ENCODE measurements around the gene WFIKKN1.
A peak's percentile ranks its signal among the peaks of the same experiment; 100 is the strongest.

The WFIKKN1 gene

GRCh38 chr16:671353-672131 is 40.8 kb downstream of the WFIKKN1 start:
- H3K36me3 Mint-ChIP-seq = peaks cover 7% of the 10 kb centered on the region
- H3K4me3 Mint-ChIP-seq = no peak overlapping the region
- no peak for DNase-seq
- peaks cover 14% of the 10 kb centered on the region for H3K4me1 Mint-ChIP-seq
- H3K27ac Mint-ChIP-seq = no peak overlapping the region
- H3K27me3 Mint-ChIP-seq = peaks cover 20% of the 10 kb centered on the region
- CTCF ChIA-PET = no interaction called here
- no peaks in the 10 kb centered on the region for H3K9me3 Mint-ChIP-seq

- Mint-ChIP-seq H3K27ac (no peak overlapping the region), H3K4me1 (peaks cover 20% of the 10 kb centered on the region), H3K4me3 (no peak overlapping the region), H3K27me3 (peaks cover 28% of the 10 kb centered on the region), H3K9me3 (no peaks in the 10 kb centered on the region), H3K36me3 (peaks cover 7% of the 10 kb centered on the region)
- DNase-seq = no peak
- CTCF ChIA-PET = no interaction called here
Observed at GRCh38 chr16:672371-672770, 41.6 kb downstream of the WFIKKN1 start.

- peaks cover 16% of the 10 kb centered on the region for H3K4me1 Mint-ChIP-seq
- CTCF ChIA-PET = no interaction called here
- peaks cover 29% of the 10 kb centered on the region for H3K27me3 Mint-ChIP-seq
- peaks cover 7% of the 10 kb centered on the region for H3K36me3 Mint-ChIP-seq
- H3K27ac Mint-ChIP-seq = no peak overlapping the region
- no peaks in the 10 kb centered on the region for H3K9me3 Mint-ChIP-seq
- no peak overlapping the region for H3K4me3 Mint-ChIP-seq
- DNase-seq = no peak
Observed at GRCh38 chr16:672851-673250, 42.1 kb downstream of the WFIKKN1 start.

GRCh38 chr16:673399-673991 is 42.7 kb downstream of the WFIKKN1 start:
- DNase-seq = no peak
- Mint-ChIP-seq H3K27ac (no peak overlapping the region), H3K9me3 (no peaks in the 10 kb centered on the region), H3K36me3 (peaks cover 7% of the 10 kb centered on the region), H3K4me3 (no peak overlapping the region), H3K4me1 (peaks cover 16% of the 10 kb centered on the region), H3K27me3 (peaks cover 29% of the 10 kb centered on the region)
- CTCF ChIA-PET = no interaction called here

GRCh38 chr16:674214-674881 is 43.6 kb downstream of the WFIKKN1 start:
- H3K4me3 Mint-ChIP-seq = no peak overlapping the region
- peaks cover 7% of the 10 kb centered on the region for H3K36me3 Mint-ChIP-seq
- no peak overlapping the region for H3K27ac Mint-ChIP-seq
- H3K9me3 Mint-ChIP-seq = no peaks in the 10 kb centered on the region
- no peak for DNase-seq
- peaks cover 15% of the 10 kb centered on the region for H3K4me1 Mint-ChIP-seq
- CTCF ChIA-PET = no interaction called here
- H3K27me3 Mint-ChIP-seq = peaks cover 33% of the 10 kb centered on the region

GRCh38 chr16:674968-675883 is 44.4 kb downstream of the WFIKKN1 start, which contains the start of gene RHBDL1:
Gene RHBDL1, plus strand, starts transcription at chr16:675671. Its CDS starts 120 bp downstream, at chr16:675791.
- Mint-ChIP-seq H3K4me1 (peaks cover 13% of the 10 kb centered on the region), H3K9me3 (no peaks in the 10 kb centered on the region), H3K4me3 (no peak within 1 kb of the TSS), H3K36me3 (peaks cover 7% of the 10 kb centered on the region), H3K27ac (no peak within 1 kb of the TSS), H3K27me3 (peaks cover 33% of the 10 kb centered on the region)
- CTCF ChIA-PET = no interaction called here
- DNase-seq = no peak

- H3K9me3 Mint-ChIP-seq = no peaks in the 10 kb centered on the region
- H3K4me1 Mint-ChIP-seq = peaks cover 16% of the 10 kb centered on the region
- CTCF ChIA-PET = no interaction called here
Observed at GRCh38 chr16:675884-676564, 45.2 kb downstream of the WFIKKN1 start.

GRCh38 chr16:676565-676902 is 45.7 kb downstream of the WFIKKN1 start:
- DNase-seq = no peak
- H3K27ac Mint-ChIP-seq = no peak overlapping the region
- CTCF ChIA-PET = no interaction called here
- H3K9me3 Mint-ChIP-seq = no peaks in the 10 kb centered on the region
- H3K27me3 Mint-ChIP-seq = peaks cover 33% of the 10 kb centered on the region
- H3K4me3 Mint-ChIP-seq = no peak overlapping the region
- H3K4me1 Mint-ChIP-seq = peaks cover 21% of the 10 kb centered on the region
- H3K36me3 Mint-ChIP-seq = peaks cover 9% of the 10 kb centered on the region

More at GRCh38 chr16:675884-676564, 45.2 kb downstream of the WFIKKN1 start:
- Mint-ChIP-seq H3K4me3 (no peak overlapping the region), H3K36me3 (peaks cover 8% of the 10 kb centered on the region), H3K27me3 (peaks cover 33% of the 10 kb centered on the region), H3K27ac (no peak overlapping the region)
- no peak for DNase-seq

- Mint-ChIP-seq H3K27ac (no peak overlapping the region), H3K27me3 (peaks cover 33% of the 10 kb centered on the region), H3K4me1 (peaks cover 24% of the 10 kb centered on the region), H3K9me3 (no peaks in the 10 kb centered on the region), H3K4me3 (no peak overlapping the region), H3K36me3 (peaks cover 13% of the 10 kb centered on the region)
- peak; percentile 61 for DNase-seq
- CTCF ChIA-PET = no interaction called here
Observed at GRCh38 chr16:676913-677312, 46.1 kb downstream of the WFIKKN1 start.

GRCh38 chr16:677316-678190 is 46.8 kb downstream of the WFIKKN1 start:
- Mint-ChIP-seq H3K4me3 (no peak overlapping the region), H3K27ac (no peak overlapping the region)
- CTCF ChIA-PET = no interaction called here

GRCh38 chr16:678209-678857 is 47.5 kb downstream of the WFIKKN1 start:
- CTCF ChIA-PET = no interaction called here
- Mint-ChIP-seq H3K4me3 (no peak overlapping the region), H3K27ac (no peak overlapping the region), H3K36me3 (peaks cover 15% of the 10 kb centered on the region), H3K4me1 (peaks cover 35% of the 10 kb centered on the region), H3K9me3 (no peaks in the 10 kb centered on the region), H3K27me3 (peaks cover 33% of the 10 kb centered on the region)
- no peak for DNase-seq

More at GRCh38 chr16:677316-678190, 46.8 kb downstream of the WFIKKN1 start:
- peaks cover 28% of the 10 kb centered on the region for H3K4me1 Mint-ChIP-seq
- H3K9me3 Mint-ChIP-seq = no peaks in the 10 kb centered on the region
- H3K27me3 Mint-ChIP-seq = peaks cover 33% of the 10 kb centered on the region
- H3K36me3 Mint-ChIP-seq = peaks cover 18% of the 10 kb centered on the region
- DNase-seq = no peak

- Mint-ChIP-seq H3K9me3 (no peaks in the 10 kb centered on the region), H3K4me1 (peaks cover 35% of the 10 kb centered on the region), H3K4me3 (peak overlapping the region; percentile 71), H3K27ac (peak overlapping the region; percentile 42), H3K36me3 (peaks cover 15% of the 10 kb centered on the region), H3K27me3 (peaks cover 33% of the 10 kb centered on the region)
- peak; percentile 70 for DNase-seq
- CTCF ChIA-PET = no interaction called here
Observed at GRCh38 chr16:678858-679813, 48.4 kb downstream of the WFIKKN1 start.
